HCT116 (cell line): Measurements from ENCODE around the gene CCDC61. TPM values are rescaled to one million over a fixed set of nuclear protein-coding genes. Genes with fewer than 3 reads are reported as not detected.

Source experiments
- ATAC-seq: fragments of 200-7000 bp; cut with Tn5 transposase; 2 replicates; pipeline ENCODE4 v1.9.1; 2020; ENCODE audit warnings: mild to moderate bottlenecking, moderate library complexity
- BruUV-seq: library from RNA; stranded (reverse); fragments of 400-500 nt; replicated peaks from 2 replicates; lab custom pipeline; 2021; lab: Mats Ljungman, UMichigan
- CTCF ChIA-PET: fragments of 300-600 bp; sonication (Branson Sonifier 250); formaldehyde crosslinking; loops from one replicate; lab custom pipeline; 2021; ENCODE audit warnings: antibody characterized with exemption; lab: Charles Lee
- POLR2A ChIA-PET: fragments of 300-600, 350-600 bp; sonication (Branson Sonifier 250); formaldehyde crosslinking; loops from one replicate; lab custom pipeline; 2021; ENCODE audit warnings: antibody characterized with exemption; lab: Charles Lee
- RAD21 ChIA-PET, 2 experiments: fragments of 300-600 bp; sonication (Branson Sonifier 250); formaldehyde crosslinking; loops; one replicate each; lab custom pipeline; 2023; ENCODE audit warnings: low total read pairs in 2 of 2; ENCODE audit not compliant: uncharacterized antibody in 2 of 2, unreplicated experiment in 2 of 2, low non-redundant PET in 1 of 2; lab: Charles Lee
- DNase-seq: peaks from one replicate; pipeline ENCODE4 v3.0.0-alpha.2; 2010; ENCODE audit warnings: low read depth, low spot score
- H2AFZ ChIP-seq: fragments of 200-600 bp; shearing (Covaris generic), sonication (generic); 2 replicates; pipeline ENCODE4 v1.6.1; 2017; ENCODE audit warnings: low read depth, mixed run types, mixed read lengths, antibody characterized with exemption, low read length; ENCODE audit not compliant: poor library complexity, severe bottlenecking
- H3K27ac ChIP-seq: 2 replicates; pipeline ENCODE4 v1.5.1; 2012; ENCODE audit warnings: low read depth, low read length
- H3K27me3 ChIP-seq: fragments of 200-600 bp; sonication (generic); 2 replicates; pipeline ENCODE4 v1.6.1; 2016; ENCODE audit warnings: mixed run types, low read length, mixed read lengths; ENCODE audit not compliant: insufficient read depth
- H3K36me3 ChIP-seq, 2 experiments: fragments of 200-500 bp in 1 of 2; fragments of 200-600 bp in 1 of 2; sonication (Bioruptor generic) in 1 of 2; sonication (generic) in 1 of 2; 2 replicates each; pipeline versions ENCODE4 v1.5.1 to v1.6.1; 2014 to 2016; ENCODE audit warnings: low read length in 2 of 2, inconsistent platforms in 1 of 2, mixed read lengths in 1 of 2, mixed run types in 1 of 2; ENCODE audit not compliant: insufficient read depth in 2 of 2, control insufficient read depth in 1 of 2
- H3K4me1 ChIP-seq, 2 experiments: fragments of 200-600 bp in 1 of 2; sonication (generic) in 1 of 2; 2 replicates each; pipeline versions ENCODE4 v1.5.1 to v1.6.1; 2012 to 2017; ENCODE audit warnings: low read length in 2 of 2, inconsistent platforms in 1 of 2, mild to moderate bottlenecking in 1 of 2, mixed read lengths in 1 of 2, mixed run types in 1 of 2, moderate library complexity in 1 of 2; ENCODE audit not compliant: insufficient read depth in 2 of 2, control insufficient read depth in 1 of 2
- H3K4me2 ChIP-seq: fragments of 200-600 bp; sonication (generic); 2 replicates; pipeline ENCODE4 v1.6.1; 2017; ENCODE audit warnings: mixed run types, low read length, mixed read lengths
- H3K4me3 ChIP-seq, 2 experiments: fragments of 200-600 bp in 1 of 2; sonication (generic) in 1 of 2; replicated peaks in 1 of 2; 2 replicates each; pipeline ENCODE4 v1.5.1; 2011 to 2016; ENCODE audit warnings: low read length in 2 of 2, control low read depth in 1 of 2, low read depth in 1 of 2, mild to moderate bottlenecking in 1 of 2, mixed read lengths in 1 of 2, mixed run types in 1 of 2
- H3K79me2 ChIP-seq: fragments of 200-600 bp; sonication (generic); 2 replicates; pipeline ENCODE4 v1.6.1; 2017; ENCODE audit warnings: mild to moderate bottlenecking, mixed run types, low read length, moderate library complexity, mixed read lengths; ENCODE audit not compliant: insufficient read depth
- H3K9ac ChIP-seq: fragments of 200-600 bp; sonication (generic); 2 replicates; pipeline ENCODE4 v1.6.1; 2016; ENCODE audit warnings: low read length, mixed read lengths
- H3K9me2 ChIP-seq: fragments of 200-600 bp; sonication (generic), shearing (Covaris generic); 2 replicates; pipeline ENCODE4 v1.6.1; 2017; ENCODE audit warnings: mixed run types, mild to moderate bottlenecking, moderate library complexity; ENCODE audit not compliant: insufficient read depth
- H3K9me3 ChIP-seq, 2 experiments: fragments of 200-500 bp in 1 of 2; fragments of 200-600 bp in 1 of 2; sonication (Bioruptor generic) in 1 of 2; sonication (generic) in 1 of 2; 2 replicates each; pipeline ENCODE4 v1.6.1; 2014 to 2017; ENCODE audit warnings: low read length in 2 of 2, mixed read lengths in 2 of 2, inconsistent platforms in 1 of 2, low read depth in 1 of 2, mild to moderate bottlenecking in 1 of 2, mixed run types in 1 of 2, moderate library complexity in 1 of 2; ENCODE audit not compliant: control insufficient read depth in 1 of 2, insufficient read depth in 1 of 2
- H4K20me1 ChIP-seq: fragments of 200-600 bp; sonication (generic), shearing (Covaris generic); 2 replicates; pipeline ENCODE4 v1.6.1; 2017; ENCODE audit warnings: mixed run types, mild to moderate bottlenecking, moderate library complexity; ENCODE audit not compliant: insufficient read depth
- ATF3 ChIP-seq: IDR thresholded peaks from 2 replicates; pipeline ENCODE4 v1.6.1; 2012
- CBX3 ChIP-seq: IDR thresholded peaks from 2 replicates; pipeline ENCODE4 v1.6.1; 2012; ENCODE audit warnings: low read depth
- CTCF ChIP-seq, 3 experiments: fragments of 200-600 bp in 1 of 3; sonication (generic) in 1 of 3; IDR thresholded peaks in 2 of 3; conservative IDR thresholded peaks in 1 of 3; 2 replicates each; pipeline ENCODE4 v1.5.1; 2012 to 2017; ENCODE audit warnings: low read depth in 2 of 3, low read length in 2 of 3, antibody characterized with exemption in 1 of 3, borderline replicate concordance in 1 of 3, control low read depth in 1 of 3, mild to moderate bottlenecking in 1 of 3, mixed read lengths in 1 of 3, mixed run types in 1 of 3, moderate library complexity in 1 of 3; ENCODE audit not compliant: insufficient read depth in 1 of 3
- EGR1 ChIP-seq: IDR thresholded peaks from 2 replicates; pipeline ENCODE4 v1.6.1; 2012; ENCODE audit warnings: low read depth
- ELF1 ChIP-seq: IDR thresholded peaks from 2 replicates; pipeline ENCODE4 v1.6.1; 2012; ENCODE audit warnings: low read depth, borderline replicate concordance
- EZH2 ChIP-seq: fragments of 200-600 bp; sonication (generic); IDR thresholded peaks from 2 replicates; pipeline ENCODE4 v1.6.1; 2017; ENCODE audit warnings: antibody characterized with exemption, mixed run types
- EZH2phosphoT487 ChIP-seq: fragments of 200-600 bp; IDR thresholded peaks from 2 replicates; pipeline ENCODE4 v1.6.1; 2018; ENCODE audit warnings: antibody characterized with exemption, borderline replicate concordance
- FOSL1 ChIP-seq: IDR thresholded peaks from 2 replicates; pipeline ENCODE4 v1.6.1; 2012; ENCODE audit warnings: low read depth
- JUND ChIP-seq: IDR thresholded peaks from 2 replicates; pipeline ENCODE4 v1.6.1; 2012
- MAX ChIP-seq: IDR thresholded peaks from 2 replicates; pipeline ENCODE4 v1.6.1; 2012
- POLR2A ChIP-seq: IDR thresholded peaks from 2 replicates; pipeline ENCODE4 v1.7.0; 2011; ENCODE audit warnings: borderline replicate concordance; ENCODE audit not compliant: insufficient read depth, insufficient read length; ENCODE audit errors: extremely low read depth
- POLR2AphosphoS5 ChIP-seq: IDR thresholded peaks from 2 replicates; pipeline ENCODE4 v1.6.1; 2011; ENCODE audit warnings: mild to moderate bottlenecking, low read depth, low read length, moderate library complexity
- RAD21 ChIP-seq: IDR thresholded peaks from 2 replicates; pipeline ENCODE4 v1.6.1; 2012; ENCODE audit warnings: low read depth, mild to moderate bottlenecking
- REST ChIP-seq: IDR thresholded peaks from 2 replicates; pipeline ENCODE4 v1.6.1; 2012; ENCODE audit warnings: low read depth
- SIN3A ChIP-seq: IDR thresholded peaks from 2 replicates; pipeline ENCODE4 v1.6.1; 2012; ENCODE audit warnings: low read depth
- SP1 ChIP-seq: IDR thresholded peaks from 2 replicates; pipeline ENCODE4 v1.6.1; 2012; ENCODE audit warnings: low read depth
- SRF ChIP-seq: IDR thresholded peaks from 2 replicates; pipeline ENCODE4 v1.6.1; 2012; ENCODE audit warnings: low read depth
- TCF7L2 ChIP-seq: IDR thresholded peaks from 2 replicates; pipeline ENCODE4 v1.7.0; 2011; ENCODE audit warnings: borderline replicate concordance, inconsistent platforms; ENCODE audit not compliant: insufficient read depth, insufficient read length; ENCODE audit errors: extremely low read depth
- ZFX ChIP-seq: fragments of 450-650 bp; IDR thresholded peaks from 2 replicates; pipeline ENCODE4 v1.6.1; 2017
- ZNF274 ChIP-seq: fragments of 200-500 bp; sonication (Bioruptor generic); IDR thresholded peaks from 2 replicates; pipeline ENCODE4 v1.6.1; 2014; ENCODE audit warnings: mild to moderate bottlenecking, low read depth, low read length, inconsistent platforms
- intact Hi-C: fragments of 100-400 bp; cut with micrococcal nuclease; formaldehyde crosslinking; loops from 2 replicates; pipeline ENCODE4 v1.10.0; 2022
- total RNA-seq: library from RNA; stranded (reverse); gene quantifications from one replicate; pipeline ENCODE4 v1.2.1, GENCODE V29; 2021; ENCODE audit not compliant: unreplicated experiment

CCDC61 gene
- total RNA-seq, 1 experiment from 2014 or later = 12.2 TPM

- no peaks in the 10 kb centered on the region for H3K9me2 ChIP-seq
- CTCF ChIA-PET = interaction anchor here (0.9 kb wide), 1 partner anchor 35 kb away, joined by 4 read pairs; no protein-coding TSS in a partner anchor
- no peaks in the 10 kb centered on the region for H3K79me2 ChIP-seq
- no peak overlapping the region for H2AFZ ChIP-seq
- intact Hi-C loops = no loop called here
- no peak overlapping the region for H3K4me2 ChIP-seq
- no peak for DNase-seq
- no peak for TF ChIP-seq ATF3
- TF ChIP-seq POLR2AphosphoS5 = no peak
- TF ChIP-seq TCF7L2 = no peak
- no peak for TF ChIP-seq ELF1
- no peak for TF ChIP-seq JUND
- no peak for TF ChIP-seq REST
- no peak for TF ChIP-seq CTCF (IDR thresholded peaks at IDR 0.05 in 2 of 3, conservative IDR thresholded peaks at IDR 0.05 in 1 of 3; ENCODE audit: borderline replicate concordance in 1 of 3, insufficient read depth in 1 of 3, low read depth in 2 of 3, low read length in 2 of 3)
- no peak for TF ChIP-seq FOSL1
- TF ChIP-seq SIN3A = no peak
- no peak for TF ChIP-seq ZNF274
- TF ChIP-seq SP1 = no peak
- TF ChIP-seq MAX = no peak
- TF ChIP-seq CBX3 = no peak
- TF ChIP-seq EGR1 = no peak
- TF ChIP-seq EZH2phosphoT487 = no peak
- no peak for TF ChIP-seq SRF
- TF ChIP-seq POLR2A = no peak
- no peak for TF ChIP-seq RAD21
- TF ChIP-seq EZH2 = no peak
- TF ChIP-seq ZFX = no peak
- TF ChIP-seq, all 23 proteins: peak for 0
- H3K36me3 ChIP-seq = no peaks in the 10 kb centered on the region
- no peak for ATAC-seq
- H3K4me1 ChIP-seq = peaks cover 12 to 15% of the 10 kb centered on the region in 2 experiments
- no peak overlapping the region for H3K4me3 ChIP-seq
- H3K9ac ChIP-seq = no peak overlapping the region
- POLR2A ChIA-PET = no interaction called here
- no TSS peak for BruUV-seq
- peaks cover 72% of the 10 kb centered on the region for H3K27me3 ChIP-seq
- RAD21 ChIA-PET = no interaction called here
- no peaks in the 10 kb centered on the region for H4K20me1 ChIP-seq
- no peaks in the 10 kb centered on the region for H3K9me3 ChIP-seq
- no peak overlapping the region for H3K27ac ChIP-seq
Observed at GRCh38 chr19:46063201-46063600, 67.9 kb downstream of the CCDC61 start.
